HEK293T (cell line): Measurements from ENCODE around the gene FKBP1B.
"Not testable (repeated sequence)": the region's sequence is repeated elsewhere in the genome, so short reads cannot be mapped to it uniquely, and the experiment has no call there.

Experiments used
- CTCF ChIA-PET: fragments of 350-600 bp; formaldehyde crosslinking; extraction: SDS; loops from one replicate; lab custom pipeline; 2021; ENCODE audit warnings: antibody characterized with exemption, inconsistent platforms; lab: Yijun Ruan, JAX
- POLR2A ChIA-PET: fragments of 350-600 bp; formaldehyde crosslinking; extraction: SDS; loops from one replicate; lab custom pipeline; 2020; ENCODE audit warnings: antibody characterized with exemption, inconsistent platforms; lab: Yijun Ruan, JAX
- DNase-seq: peaks from one replicate; pipeline ENCODE4 v3.0.0; 2012; ENCODE audit warnings: mixed read lengths; ENCODE audit errors: extremely low spot score
- ARNT ChIP-seq: fragments of 450-650 bp; IDR thresholded peaks from 2 replicates; pipeline ENCODE4 v1.6.1; 2017; ENCODE audit warnings: mild to moderate bottlenecking
- BHLHE40 ChIP-seq: fragments of 450-650 bp; IDR thresholded peaks from 2 replicates; pipeline ENCODE4 v1.6.1; 2016; ENCODE audit warnings: mild to moderate bottlenecking, moderate library complexity, borderline replicate concordance
- CTBP1 ChIP-seq: fragments of 450-650 bp; IDR thresholded peaks from 2 replicates; pipeline ENCODE4 v1.6.1; 2016; ENCODE audit warnings: borderline replicate concordance
- ELF4 ChIP-seq: fragments of 450-650 bp; IDR thresholded peaks from 2 replicates; pipeline ENCODE4 v1.6.1; 2017; ENCODE audit warnings: antibody characterized with exemption
- FOXA1 ChIP-seq: fragments of 450-650 bp; IDR thresholded peaks from 2 replicates; pipeline ENCODE4 v1.6.1; 2016; ENCODE audit warnings: mild to moderate bottlenecking
- FOXK2 ChIP-seq: fragments of 450-650 bp; IDR thresholded peaks from 2 replicates; pipeline ENCODE4 v1.6.1; 2016; ENCODE audit warnings: mild to moderate bottlenecking
- FOXM1 ChIP-seq: fragments of 450-650 bp; IDR thresholded peaks from 2 replicates; pipeline ENCODE4 v1.6.1; 2017; ENCODE audit warnings: mild to moderate bottlenecking, borderline replicate concordance
- HDGF ChIP-seq: fragments of 450-650 bp; IDR thresholded peaks from 2 replicates; pipeline ENCODE4 v1.6.1; 2017; ENCODE audit warnings: antibody characterized with exemption, borderline replicate concordance
- L3MBTL2 ChIP-seq: fragments of 450-650 bp; conservative IDR thresholded peaks from 2 replicates; pipeline ENCODE4 v1.6.1; 2016; ENCODE audit warnings: mild to moderate bottlenecking
- LEF1 ChIP-seq: fragments of 450-650 bp; IDR thresholded peaks from 2 replicates; pipeline ENCODE4 v1.6.1; 2017; ENCODE audit warnings: mild to moderate bottlenecking, borderline replicate concordance
- NFRKB ChIP-seq: fragments of 450-650 bp; IDR thresholded peaks from 2 replicates; pipeline ENCODE4 v1.6.1; 2016; ENCODE audit warnings: mild to moderate bottlenecking, moderate library complexity
- SP1 ChIP-seq: fragments of 450-650 bp; IDR thresholded peaks from 2 replicates; pipeline ENCODE4 v1.6.1; 2017
- SUZ12 ChIP-seq: fragments of 450-650 bp; IDR thresholded peaks from 2 replicates; pipeline ENCODE4 v1.6.1; 2016; ENCODE audit warnings: mild to moderate bottlenecking
- TARDBP ChIP-seq: fragments of 450-650 bp; IDR thresholded peaks from 2 replicates; pipeline ENCODE4 v1.6.1; 2016
- ZNF384 ChIP-seq: fragments of 450-650 bp; IDR thresholded peaks from 2 replicates; pipeline ENCODE4 v1.6.1; 2016
- TF ChIP-seq, protein P1 (sequence below): fragments of 450-650 bp; IDR thresholded peaks from 2 replicates; pipeline ENCODE4 v1.6.1; 2016

FKBP1B gene

DNA sequence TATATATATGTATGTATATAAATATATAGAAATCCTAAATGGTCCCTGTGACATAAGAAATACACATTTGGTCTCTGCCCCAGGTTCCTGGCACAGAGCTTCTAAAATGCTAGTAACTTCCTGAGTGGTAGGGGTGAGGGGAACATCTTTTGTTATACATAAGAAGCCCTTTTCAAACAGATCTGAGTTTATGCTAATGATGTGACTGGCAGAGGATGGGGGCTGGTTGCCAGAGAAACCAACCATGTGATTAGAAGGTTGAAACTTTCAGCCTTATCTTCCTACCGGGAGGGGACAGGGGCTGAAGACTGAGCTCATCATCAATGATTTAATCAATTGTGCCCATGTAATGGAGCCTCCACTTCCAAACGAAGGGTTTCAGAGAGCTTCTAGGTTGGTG is 23.3 kb upstream of the FKBP1B start:
- ChIA-PET POLR2A (interaction anchor here (0.7 kb wide), 1 partner anchor 21 kb away, joined by 6 read pairs; the partner anchor contains the start of gene WDCP), CTCF (no interaction called here)
- TF ChIP-seq ELF4 (no peak), SUZ12 (no peak), SP1 (no peak), ZNF384 (no peak), LEF1 (no peak), L3MBTL2 (no peak), ARNT (no peak), FOXM1 (no peak), FOXK2 (no peak), FOXA1 (no peak), HDGF (no peak), BHLHE40 (no peak), CTBP1 (no peak), NFRKB (no peak)
- TF ChIP-seq, protein P1, sequence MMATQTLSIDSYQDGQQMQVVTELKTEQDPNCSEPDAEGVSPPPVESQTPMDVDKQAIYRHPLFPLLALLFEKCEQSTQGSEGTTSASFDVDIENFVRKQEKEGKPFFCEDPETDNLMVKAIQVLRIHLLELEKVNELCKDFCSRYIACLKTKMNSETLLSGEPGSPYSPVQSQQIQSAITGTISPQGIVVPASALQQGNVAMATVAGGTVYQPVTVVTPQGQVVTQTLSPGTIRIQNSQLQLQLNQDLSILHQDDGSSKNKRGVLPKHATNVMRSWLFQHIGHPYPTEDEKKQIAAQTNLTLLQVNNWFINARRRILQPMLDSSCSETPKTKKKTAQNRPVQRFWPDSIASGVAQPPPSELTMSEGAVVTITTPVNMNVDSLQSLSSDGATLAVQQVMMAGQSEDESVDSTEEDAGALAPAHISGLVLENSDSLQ: no peak
- DNase-seq: no peak

DNA sequence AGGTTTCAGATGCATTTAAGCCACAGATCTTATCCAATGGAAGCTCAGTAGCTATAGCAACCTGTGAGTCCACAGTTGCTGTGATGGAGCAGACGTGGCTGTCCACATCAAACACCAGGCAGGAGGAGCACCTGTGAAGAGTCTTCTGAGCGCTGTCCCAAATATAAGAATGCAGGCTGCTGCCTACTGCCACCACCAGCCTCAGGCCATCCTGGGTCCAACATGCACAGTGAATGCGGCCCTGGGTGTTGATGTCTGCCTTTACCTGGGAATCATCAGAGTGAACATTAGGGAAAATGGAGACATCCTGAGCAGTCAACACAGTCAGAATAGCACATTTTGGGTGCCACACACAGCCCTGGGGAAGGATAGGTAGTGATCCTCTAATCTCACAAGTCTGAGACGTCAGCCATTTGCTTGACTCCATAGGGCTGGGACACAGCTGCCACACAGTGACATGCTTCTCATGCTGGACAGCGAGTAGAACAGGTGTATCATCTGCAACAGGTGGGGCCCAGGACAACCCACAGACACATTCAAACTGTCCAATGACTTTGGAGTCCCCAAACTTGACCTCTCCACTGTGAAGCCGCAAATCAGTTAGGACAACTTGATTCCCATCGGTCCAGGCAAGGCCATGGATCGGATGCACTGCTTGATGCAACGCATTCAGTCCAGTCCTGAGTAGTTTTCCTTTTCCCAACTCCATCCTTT is 10.6 kb upstream of the FKBP1B start:
- ChIA-PET CTCF (no interaction called here), POLR2A (interaction anchor here (1.4 kb wide), 1 partner anchor 8 kb away, joined by 4 read pairs; the partner anchor contains the start of gene WDCP)
- DNase-seq: no peak
- TF ChIP-seq, protein P1: no peak
- no peak for TF ChIP-seq HDGF
- TF ChIP-seq CTBP1: no peak
- no peak for TF ChIP-seq NFRKB
- no peak for TF ChIP-seq L3MBTL2
- no peak for TF ChIP-seq ARNT
- TF ChIP-seq LEF1: no peak
- no peak for TF ChIP-seq BHLHE40
- TF ChIP-seq TARDBP: no peak
- no peak for TF ChIP-seq ZNF384
- TF ChIP-seq FOXA1: no peak
- TF ChIP-seq SUZ12: no peak
- no peak for TF ChIP-seq ELF4
- no peak for TF ChIP-seq FOXK2
- no peak for TF ChIP-seq SP1
- TF ChIP-seq FOXM1: no peak

DNA sequence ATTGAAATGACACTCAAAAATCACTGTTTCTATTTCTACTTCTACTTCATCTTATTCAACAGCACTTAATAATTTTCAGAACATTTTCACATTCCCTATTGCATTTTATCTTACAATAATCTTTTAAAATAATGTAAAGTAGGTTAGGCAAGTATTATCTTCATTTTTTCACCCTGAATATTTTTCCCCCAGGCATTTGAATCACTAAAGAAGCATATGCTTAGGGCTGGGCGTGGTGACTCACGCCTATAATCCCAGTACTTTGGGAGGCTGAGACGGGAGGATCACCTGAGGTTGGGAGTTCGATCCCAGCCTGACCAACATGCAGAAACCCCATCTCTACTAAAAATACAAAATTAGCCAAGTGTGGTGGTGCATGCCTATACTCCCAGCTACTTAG is 9.0 kb upstream of the FKBP1B start:
- POLR2A ChIA-PET: no interaction called here
- no peak for DNase-seq
- CTCF ChIA-PET: no interaction called here
- no peak for TF ChIP-seq TARDBP
- no peak for TF ChIP-seq ARNT
- no peak for TF ChIP-seq SP1
- no peak for TF ChIP-seq BHLHE40
- TF ChIP-seq FOXK2: no peak
- TF ChIP-seq CTBP1: no peak

- DNase-seq, POLR2A ChIA-PET, CTCF ChIA-PET: not testable (repeated sequence)
Measured at GRCh38 chr2:24043133-24043532, 6.4 kb upstream of the FKBP1B start.

DNA sequence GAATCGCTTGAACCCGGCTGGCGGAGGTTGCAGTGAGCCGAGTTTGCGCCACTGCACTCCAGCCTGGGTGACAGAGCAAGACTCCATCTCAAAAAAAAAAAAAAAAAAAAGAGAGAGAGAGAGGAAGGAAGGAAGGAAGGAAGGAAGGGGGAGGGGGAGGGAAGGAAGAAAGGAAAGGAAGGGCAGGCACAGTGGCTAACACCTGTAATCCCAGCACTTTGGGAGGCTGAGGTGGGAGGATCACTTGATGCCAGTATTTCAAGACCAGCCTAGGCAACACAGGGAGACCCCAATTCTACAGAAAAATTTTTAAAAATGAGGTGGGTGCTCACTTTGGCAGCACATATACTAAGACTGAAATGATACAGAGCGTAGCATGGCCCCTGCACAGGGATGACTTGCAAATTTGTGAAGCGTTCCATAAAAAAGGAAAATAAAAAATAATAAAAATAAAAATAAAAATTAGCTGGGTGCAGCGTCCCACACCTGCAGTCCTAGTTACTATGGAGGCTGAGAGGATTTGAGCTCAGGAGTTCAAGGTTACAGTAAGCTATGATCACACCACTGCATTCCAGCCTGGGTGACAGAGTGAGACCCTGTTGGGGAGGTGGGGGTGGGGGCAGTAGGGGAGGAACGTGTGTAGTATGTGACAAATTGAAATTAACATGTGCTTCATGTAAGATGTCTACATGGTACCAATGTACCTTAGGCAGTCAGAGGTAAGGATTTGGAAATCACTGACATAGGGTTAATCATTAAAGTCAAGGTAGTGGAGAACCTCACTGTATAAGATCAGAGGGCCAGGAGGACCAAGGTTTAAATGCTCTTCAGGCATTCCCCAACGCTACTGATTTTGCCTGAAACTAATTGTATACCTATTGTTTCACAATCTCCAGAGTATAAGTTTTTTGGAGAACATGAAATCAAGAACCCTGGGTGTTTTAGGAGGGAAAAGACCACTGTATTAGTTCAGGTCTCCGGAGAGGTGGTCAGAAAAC is 3.7 kb upstream of the FKBP1B start:
- ChIA-PET CTCF (interaction anchor here (1.9 kb wide), 1 partner anchor 120 kb away, joined by 4 read pairs; no protein-coding TSS in a partner anchor), POLR2A (interaction anchor here (1.7 to 2.4 kb wide), 3 partner anchors 9 to 105 kb away, joined by 12 to 27 read pairs (median 25); partner anchors contain the start of genes SF3B6 and UBXN2A)
- no peak for DNase-seq
- TF ChIP-seq LEF1 (no peak), HDGF (no peak), FOXM1 (no peak), L3MBTL2 (no peak), BHLHE40 (no peak), ZNF384 (no peak), TARDBP (no peak), FOXK2 (no peak), SP1 (no peak), ELF4 (no peak), CTBP1 (no peak), FOXA1 (no peak), NFRKB (no peak), SUZ12 (no peak), ARNT (no peak)
- TF ChIP-seq, protein P1: no peak

DNA sequence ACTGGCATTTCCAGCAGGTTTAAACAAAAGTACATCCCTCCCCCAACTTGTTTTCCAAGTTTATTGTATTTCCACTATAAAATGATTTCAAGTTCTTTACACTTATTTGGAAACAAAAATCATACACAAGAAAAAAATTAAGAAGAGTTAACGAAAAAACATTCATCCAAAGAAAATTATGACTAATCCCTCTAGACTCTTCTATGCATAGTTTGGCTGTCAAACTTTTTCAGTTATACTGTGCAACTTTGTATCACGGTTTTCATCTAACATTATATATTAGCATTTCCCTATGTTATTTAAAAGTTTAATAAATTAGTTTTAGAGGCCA is 3.0 kb upstream of the FKBP1B start:
- no peak for DNase-seq
- POLR2A ChIA-PET: interaction anchor here (1.1 to 2.4 kb wide), 19 partner anchors 10 to 222 kb away, joined by 3 to 44 read pairs (median 5); partner anchors contain the start of genes ATAD2B, SF3B6, TP53I3 and UBXN2A
- TF ChIP-seq FOXM1 (no peak), ZNF384 (no peak), SP1 (no peak), HDGF (no peak), CTBP1 (no peak), NFRKB (no peak), LEF1 (no peak), ELF4 (no peak), BHLHE40 (no peak), TARDBP (no peak), ARNT (no peak), FOXK2 (no peak)
- TF ChIP-seq, protein P1: no peak
- CTCF ChIA-PET: interaction anchor here (0.6 to 1.9 kb wide), 2 partner anchors 23 to 121 kb away, joined by 4 read pairs; no protein-coding TSS in a partner anchor
